K562 (cell line): Measurements from ENCODE around the gene TARP.
A peak's percentile ranks its signal among the peaks of the same experiment; 100 is the strongest.

Source experiments
- ARHGAP35 ChIP-seq: fragments of 450-650 bp; IDR thresholded peaks from 2 replicates; pipeline ENCODE4 v1.6.1; 2018; ENCODE audit not compliant: partially characterized antibody
- CEBPB ChIP-seq: fragments of 450-650 bp; IDR thresholded peaks from 2 replicates; pipeline ENCODE4 v1.6.1; 2016; ENCODE audit warnings: missing genetic modification characterization, missing compliant biosample characterization
- CTBP1 ChIP-seq: fragments of 450-650 bp; IDR thresholded peaks from 2 replicates; pipeline ENCODE4 v1.6.1; 2016; ENCODE audit warnings: borderline replicate concordance
- ELF2 ChIP-seq: fragments of 250-450 bp; sonication (Bioruptor Pico); IDR thresholded peaks from 2 replicates; pipeline ENCODE4 v1.5.0; 2021; ENCODE audit warnings: mild to moderate bottlenecking
- GATAD2A ChIP-seq: fragments of 450-650 bp; IDR thresholded peaks from 2 replicates; pipeline ENCODE4 v1.6.1; 2017
- GTF2E2 ChIP-seq: fragments of 200-800 bp; sonication (Bioruptor generic); IDR thresholded peaks from 2 replicates; pipeline ENCODE4 v1.6.1; 2016; ENCODE audit warnings: missing genetic modification characterization, missing compliant biosample characterization
- ID3 ChIP-seq, 2 experiments: fragments of 250-450 bp in 1 of 2; fragments of 450-650 bp in 1 of 2; sonication (Bioruptor Pico) in 1 of 2; IDR thresholded peaks; 2 replicates each; pipeline versions ENCODE4 v1.6.1 to v1.8.0; 2016 to 2021; ENCODE audit warnings: mild to moderate bottlenecking in 2 of 2, moderate library complexity in 2 of 2, missing compliant biosample characterization in 1 of 2, missing genetic modification characterization in 1 of 2
- MAFF ChIP-seq: IDR thresholded peaks from 2 replicates; pipeline ENCODE4 v1.6.1; 2012; ENCODE audit warnings: low read length, improper control_type of control experiment
- PRDM10 ChIP-seq: fragments of 450-650 bp; IDR thresholded peaks from 2 replicates; pipeline ENCODE4 v1.6.1; 2018; ENCODE audit not compliant: partially characterized antibody
- SAP30 ChIP-seq: fragments of 200-600 bp; sonication (generic); IDR thresholded peaks from 2 replicates; pipeline ENCODE4 v1.6.1; 2012; ENCODE audit warnings: borderline replicate concordance, low read depth, mild to moderate bottlenecking, moderate library complexity, low read length, control low read depth, inconsistent platforms; ENCODE audit not compliant: insufficient read depth, poor library complexity, severe bottlenecking
- SMARCA4 ChIP-seq: fragments of 450-650 bp; IDR thresholded peaks from 2 replicates; pipeline ENCODE4 v1.6.1; 2016
- TRIM25 ChIP-seq: fragments of 450-650 bp; IDR thresholded peaks from 2 replicates; pipeline ENCODE4 v1.7.0; 2016; ENCODE audit warnings: borderline replicate concordance
- ZFPM2 ChIP-seq: fragments of 250-450 bp; sonication (Bioruptor Pico); IDR thresholded peaks from 2 replicates; pipeline ENCODE4 v1.5.1; 2022; ENCODE audit warnings: mild to moderate bottlenecking
- ZFX ChIP-seq: sonication (generic); formaldehyde crosslinking; IDR thresholded peaks from 2 replicates; pipeline ENCODE4 v1.8.0; 2022; ENCODE audit warnings: mild to moderate bottlenecking, missing genetic modification reagents, moderate library complexity
- ZNF197 ChIP-seq: fragments of 200-800 bp; sonication (Bioruptor generic); IDR thresholded peaks from 2 replicates; pipeline ENCODE4 v1.6.1; 2016; ENCODE audit warnings: low read depth, missing genetic modification characterization, missing compliant biosample characterization
- TF ChIP-seq, protein P1 (sequence below): fragments of 250-450 bp; sonication (Bioruptor Pico); IDR thresholded peaks from 2 replicates; pipeline ENCODE4 v1.9.0; 2021; ENCODE audit warnings: mild to moderate bottlenecking, inconsistent platforms
- TF ChIP-seq, protein P2 (sequence below): fragments of 450-650 bp; conservative IDR thresholded peaks from 2 replicates; pipeline ENCODE4 v1.6.1; 2016; ENCODE audit warnings: missing genetic modification characterization, low read depth, mild to moderate bottlenecking, missing compliant biosample characterization, moderate library complexity

The TARP gene

GRCh38 chr7:38311329-38311937 lies 38.0 kb upstream of the TARP start (continued):
- no peak for TF ChIP-seq ID3 (CRISPR knock-in tag; IDR thresholded peaks at IDR 0.05)
- TF ChIP-seq ID3 (tag; IDR thresholded peaks at IDR 0.05) = peak; percentile 27; the same call in 1 of the 2 replicates
- 0 out of 2 replicates have a peak, but pooled peaks have one; percentile 28 for TF ChIP-seq GTF2E2
- TF ChIP-seq ARHGAP35 = no peak
- TF ChIP-seq, protein P1, sequence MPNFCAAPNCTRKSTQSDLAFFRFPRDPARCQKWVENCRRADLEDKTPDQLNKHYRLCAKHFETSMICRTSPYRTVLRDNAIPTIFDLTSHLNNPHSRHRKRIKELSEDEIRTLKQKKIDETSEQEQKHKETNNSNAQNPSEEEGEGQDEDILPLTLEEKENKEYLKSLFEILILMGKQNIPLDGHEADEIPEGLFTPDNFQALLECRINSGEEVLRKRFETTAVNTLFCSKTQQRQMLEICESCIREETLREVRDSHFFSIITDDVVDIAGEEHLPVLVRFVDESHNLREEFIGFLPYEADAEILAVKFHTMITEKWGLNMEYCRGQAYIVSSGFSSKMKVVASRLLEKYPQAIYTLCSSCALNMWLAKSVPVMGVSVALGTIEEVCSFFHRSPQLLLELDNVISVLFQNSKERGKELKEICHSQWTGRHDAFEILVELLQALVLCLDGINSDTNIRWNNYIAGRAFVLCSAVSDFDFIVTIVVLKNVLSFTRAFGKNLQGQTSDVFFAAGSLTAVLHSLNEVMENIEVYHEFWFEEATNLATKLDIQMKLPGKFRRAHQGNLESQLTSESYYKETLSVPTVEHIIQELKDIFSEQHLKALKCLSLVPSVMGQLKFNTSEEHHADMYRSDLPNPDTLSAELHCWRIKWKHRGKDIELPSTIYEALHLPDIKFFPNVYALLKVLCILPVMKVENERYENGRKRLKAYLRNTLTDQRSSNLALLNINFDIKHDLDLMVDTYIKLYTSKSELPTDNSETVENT = no peak
- TF ChIP-seq CEBPB (tag) = no peak
- TF ChIP-seq SAP30 = no peak
- TF ChIP-seq ELF2 = no peak
- TF ChIP-seq SMARCA4 = no peak
- TF ChIP-seq, protein P2, sequence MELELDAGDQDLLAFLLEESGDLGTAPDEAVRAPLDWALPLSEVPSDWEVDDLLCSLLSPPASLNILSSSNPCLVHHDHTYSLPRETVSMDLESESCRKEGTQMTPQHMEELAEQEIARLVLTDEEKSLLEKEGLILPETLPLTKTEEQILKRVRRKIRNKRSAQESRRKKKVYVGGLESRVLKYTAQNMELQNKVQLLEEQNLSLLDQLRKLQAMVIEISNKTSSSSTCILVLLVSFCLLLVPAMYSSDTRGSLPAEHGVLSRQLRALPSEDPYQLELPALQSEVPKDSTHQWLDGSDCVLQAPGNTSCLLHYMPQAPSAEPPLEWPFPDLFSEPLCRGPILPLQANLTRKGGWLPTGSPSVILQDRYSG (tag) = peak; percentile 37; the same call in 1 of the 2 replicates
- TF ChIP-seq ZFX (CRISPR knock-in tag) = peak; percentile 61
- peak; percentile 33 for TF ChIP-seq PRDM10
- TF ChIP-seq MAFF = no peak
- no peak for TF ChIP-seq GATAD2A
- no peak for TF ChIP-seq TRIM25
- peak; percentile 68; the same call in 1 of the 2 replicates for TF ChIP-seq CTBP1
- peak; percentile 58; the same call in 1 of the 2 replicates for TF ChIP-seq ZNF197 (CRISPR knock-in tag)
- TF ChIP-seq ZFPM2 (CRISPR knock-in tag) = no peak
